Epidermal melanocyte (primary cell): Measurements from ENCODE around the gene SDK2.
"Not testable (repeated sequence)": the region's sequence is repeated elsewhere in the genome, so short reads cannot be mapped to it uniquely, and the experiment has no call there.

Experiments
- DNase-seq: peaks from one replicate; pipeline ENCODE4 v3.0.0; 2011; ENCODE audit warnings: low spot score; ENCODE audit not compliant: insufficient read length

Gene SDK2

GRCh38 chr17:73492125-73492820 is 152.0 kb downstream of the SDK2 start:
- no peak for DNase-seq

- DNase-seq = no peak
Observed at GRCh38 chr17:73491648-73492047, 152.6 kb downstream of the SDK2 start.

GRCh38 chr17:73490851-73491250 is 153.4 kb downstream of the SDK2 start:
- no peak for DNase-seq

GRCh38 chr17:73489991-73490390 is 154.3 kb downstream of the SDK2 start:
- no peak for DNase-seq

- no peak for DNase-seq
Observed at GRCh38 chr17:73489333-73489732, 154.9 kb downstream of the SDK2 start.

GRCh38 chr17:73485130-73485529 is 159.1 kb downstream of the SDK2 start:
- no peak for DNase-seq

GRCh38 chr17:73482894-73483293 is 161.4 kb downstream of the SDK2 start:
- DNase-seq = no peak

GRCh38 chr17:73482251-73482716 is 162.0 kb downstream of the SDK2 start:
- DNase-seq = no peak

- no peak for DNase-seq
Observed at GRCh38 chr17:73481676-73482075, 162.6 kb downstream of the SDK2 start.

GRCh38 chr17:73480740-73481139 is 163.5 kb downstream of the SDK2 start:
- no peak for DNase-seq

GRCh38 chr17:73478768-73479424 is 165.3 kb downstream of the SDK2 start:
- no peak for DNase-seq

GRCh38 chr17:73478334-73478733 is 165.9 kb downstream of the SDK2 start:
- no peak for DNase-seq

- no peak for DNase-seq
Observed at GRCh38 chr17:73476890-73477350, 167.3 kb downstream of the SDK2 start.

GRCh38 chr17:73474370-73474988 is 169.8 kb downstream of the SDK2 start:
- DNase-seq = no peak

- DNase-seq = not testable (repeated sequence)
Observed at GRCh38 chr17:73472715-73473114, 171.5 kb downstream of the SDK2 start.

- no peak for DNase-seq
Observed at GRCh38 chr17:73471924-73472323, 172.3 kb downstream of the SDK2 start.

GRCh38 chr17:73470316-73470826 is 173.9 kb downstream of the SDK2 start:
- no peak for DNase-seq

GRCh38 chr17:73469311-73469710 is 174.9 kb downstream of the SDK2 start:
- no peak for DNase-seq

- no peak for DNase-seq
Observed at GRCh38 chr17:73468221-73468620, 176.0 kb downstream of the SDK2 start.

GRCh38 chr17:73467651-73468050 is 176.6 kb downstream of the SDK2 start:
- no peak for DNase-seq

GRCh38 chr17:73466704-73467433 is 177.4 kb downstream of the SDK2 start:
- DNase-seq = no peak

- no peak for DNase-seq
Observed at GRCh38 chr17:73465953-73466230, 178.4 kb downstream of the SDK2 start.
